HL-60 (cell line): Measurements from ENCODE around the gene SMIM14.
"Not testable (repeated sequence)": the region's sequence is repeated elsewhere in the genome, so short reads cannot be mapped to it uniquely, and the experiment has no call there.

Experiments used
- DNase-seq, 2 experiments: peaks; one replicate each; pipeline ENCODE4 v3.0.0-alpha.2; 2010 to 2020; ENCODE audit warnings: low read depth in 1 of 2, low spot score in 1 of 2
- H3K27ac ChIP-seq: fragments of 250-450 bp; sonication (Bioruptor Pico); replicated peaks from 2 replicates; pipeline ENCODE4 v1.5.1; 2020; ENCODE audit warnings: mild to moderate bottlenecking, moderate library complexity
- H3K27me3 ChIP-seq: fragments of 250-450 bp; sonication (Bioruptor Pico); 2 replicates; pipeline ENCODE4 v1.5.1; 2021; ENCODE audit warnings: mild to moderate bottlenecking, moderate library complexity; ENCODE audit not compliant: insufficient read depth, poor library complexity, severe bottlenecking
- H3K4me3 ChIP-seq: replicated peaks from 2 replicates; pipeline ENCODE4 v1.5.1; 2011; ENCODE audit warnings: mild to moderate bottlenecking, control low read depth, low read length; ENCODE audit not compliant: insufficient read depth
- GABPA ChIP-seq: IDR thresholded peaks from 2 replicates; pipeline ENCODE4 v1.6.1; 2012; ENCODE audit warnings: low read depth
- POLR2AphosphoS5 ChIP-seq: IDR thresholded peaks from 2 replicates; pipeline ENCODE4 v1.6.1; 2012; ENCODE audit warnings: low read depth
- REST ChIP-seq: IDR thresholded peaks from 2 replicates; pipeline ENCODE4 v1.6.1; 2012; ENCODE audit warnings: low read depth; ENCODE audit not compliant: insufficient replicate concordance
- SPI1 ChIP-seq: IDR thresholded peaks from 2 replicates; pipeline ENCODE4 v1.6.1; 2012; ENCODE audit warnings: low read depth, mild to moderate bottlenecking, borderline replicate concordance
- TF ChIP-seq, protein P1 (sequence below): IDR thresholded peaks from one replicate; pipeline ENCODE4 v1.5.1; 2011; ENCODE audit warnings: low read length, control low read depth, inconsistent platforms; ENCODE audit not compliant: insufficient read depth

Gene SMIM14

GRCh38 chr4:39682138-39682537, 43.5 kb upstream of the SMIM14 start:
- Histone ChIP-seq H3K27me3 (no peaks in the 10 kb centered on the region), H3K4me3 (no peak overlapping the region), H3K27ac (no peak overlapping the region)
- no peak for TF ChIP-seq SPI1
- TF ChIP-seq REST = no peak
- no peak for TF ChIP-seq POLR2AphosphoS5
- no peak for TF ChIP-seq GABPA
- TF ChIP-seq, protein P1, sequence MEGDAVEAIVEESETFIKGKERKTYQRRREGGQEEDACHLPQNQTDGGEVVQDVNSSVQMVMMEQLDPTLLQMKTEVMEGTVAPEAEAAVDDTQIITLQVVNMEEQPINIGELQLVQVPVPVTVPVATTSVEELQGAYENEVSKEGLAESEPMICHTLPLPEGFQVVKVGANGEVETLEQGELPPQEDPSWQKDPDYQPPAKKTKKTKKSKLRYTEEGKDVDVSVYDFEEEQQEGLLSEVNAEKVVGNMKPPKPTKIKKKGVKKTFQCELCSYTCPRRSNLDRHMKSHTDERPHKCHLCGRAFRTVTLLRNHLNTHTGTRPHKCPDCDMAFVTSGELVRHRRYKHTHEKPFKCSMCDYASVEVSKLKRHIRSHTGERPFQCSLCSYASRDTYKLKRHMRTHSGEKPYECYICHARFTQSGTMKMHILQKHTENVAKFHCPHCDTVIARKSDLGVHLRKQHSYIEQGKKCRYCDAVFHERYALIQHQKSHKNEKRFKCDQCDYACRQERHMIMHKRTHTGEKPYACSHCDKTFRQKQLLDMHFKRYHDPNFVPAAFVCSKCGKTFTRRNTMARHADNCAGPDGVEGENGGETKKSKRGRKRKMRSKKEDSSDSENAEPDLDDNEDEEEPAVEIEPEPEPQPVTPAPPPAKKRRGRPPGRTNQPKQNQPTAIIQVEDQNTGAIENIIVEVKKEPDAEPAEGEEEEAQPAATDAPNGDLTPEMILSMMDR = no peak
- no peak for DNase-seq

DNA sequence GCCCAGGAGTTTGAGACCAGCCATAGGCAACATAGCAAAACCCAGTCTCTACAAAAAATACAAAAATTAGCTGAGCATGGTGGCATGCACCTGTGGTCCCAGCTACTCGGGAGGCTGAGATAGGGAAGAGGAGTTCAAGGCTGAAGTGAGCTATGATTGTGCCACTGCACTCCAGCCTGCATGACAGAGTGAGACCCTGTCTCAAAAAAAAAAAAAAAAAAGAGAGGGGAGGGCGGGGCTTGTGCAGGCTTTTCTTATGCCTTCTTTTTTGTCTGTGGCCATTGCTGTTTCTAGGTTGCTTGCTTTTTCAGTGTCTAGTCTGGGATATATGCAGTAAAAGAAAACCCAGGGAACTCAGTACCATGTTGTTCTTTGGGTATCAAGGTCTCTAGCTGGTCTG, 42.3 kb upstream of the SMIM14 start:
- not testable (repeated sequence) for H3K4me3 ChIP-seq, H3K27me3 ChIP-seq, DNase-seq, H3K27ac ChIP-seq

DNA sequence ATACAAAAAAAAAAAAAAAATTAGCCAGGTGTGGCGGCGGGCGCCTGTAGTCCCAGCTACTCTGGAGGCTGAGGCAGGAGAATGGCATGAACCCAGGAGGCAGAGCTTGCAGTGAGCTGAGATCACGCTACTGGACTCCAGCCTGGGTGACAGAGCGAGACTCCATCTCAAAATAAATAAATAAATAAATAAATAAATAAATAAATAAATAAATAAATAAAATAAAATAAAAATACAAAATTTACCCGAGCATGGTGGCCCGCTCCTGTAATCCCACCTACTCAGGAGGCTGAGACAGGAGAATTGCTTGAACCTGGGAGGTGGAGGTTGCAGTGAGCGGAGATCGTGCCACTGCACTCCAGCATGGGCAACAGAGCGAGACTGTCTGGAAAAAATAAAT, 37.0 kb upstream of the SMIM14 start:
- H3K27ac ChIP-seq, H3K27me3 ChIP-seq, DNase-seq, H3K4me3 ChIP-seq: not testable (repeated sequence)

DNA sequence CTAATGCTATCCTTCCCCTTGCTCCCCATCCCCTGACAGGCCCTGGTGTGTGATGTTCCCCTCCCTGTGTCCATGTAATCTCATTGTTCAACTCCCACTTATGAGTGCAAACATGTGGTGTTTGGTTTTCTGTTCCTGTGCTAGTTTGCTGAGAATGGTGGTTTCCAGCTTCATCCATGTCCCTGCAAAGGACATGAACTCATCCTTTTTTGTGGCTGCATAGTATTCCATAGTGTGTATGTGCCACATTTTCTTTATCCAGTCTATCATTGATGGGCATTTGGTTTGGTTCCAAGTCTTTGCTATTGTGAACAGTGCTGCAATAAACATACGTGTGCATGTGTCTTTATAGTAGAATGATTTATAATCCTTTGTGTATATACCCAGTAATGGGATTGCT, 31.6 kb upstream of the SMIM14 start:
- DNase-seq, H3K27me3 ChIP-seq, H3K27ac ChIP-seq, H3K4me3 ChIP-seq: not testable (repeated sequence)

GRCh38 chr4:39668887-39669286, 30.2 kb upstream of the SMIM14 start:
- Histone ChIP-seq H3K27ac (no peak overlapping the region), H3K27me3 (no peaks in the 10 kb centered on the region), H3K4me3 (no peak overlapping the region)
- TF ChIP-seq SPI1 (no peak), POLR2AphosphoS5 (no peak), GABPA (no peak), REST (no peak)
- TF ChIP-seq, protein P1 = no peak
- DNase-seq = no peak
